GM19025 (cell line): ENCODE measurements around the gene HMCN2.

ENCODE experiments used
- ATAC-seq: cut with Tn5 transposase; IDR thresholded peaks from one replicate; pipeline ENCODE4 v1.9.1; 2021; ENCODE audit warnings: mild to moderate bottlenecking, low read depth, moderate library complexity; ENCODE audit not compliant: unreplicated experiment

HMCN2 gene

GRCh38 chr9:130443840-130444492 is 178.4 kb downstream of the HMCN2 start:
- no peak for ATAC-seq

DNA sequence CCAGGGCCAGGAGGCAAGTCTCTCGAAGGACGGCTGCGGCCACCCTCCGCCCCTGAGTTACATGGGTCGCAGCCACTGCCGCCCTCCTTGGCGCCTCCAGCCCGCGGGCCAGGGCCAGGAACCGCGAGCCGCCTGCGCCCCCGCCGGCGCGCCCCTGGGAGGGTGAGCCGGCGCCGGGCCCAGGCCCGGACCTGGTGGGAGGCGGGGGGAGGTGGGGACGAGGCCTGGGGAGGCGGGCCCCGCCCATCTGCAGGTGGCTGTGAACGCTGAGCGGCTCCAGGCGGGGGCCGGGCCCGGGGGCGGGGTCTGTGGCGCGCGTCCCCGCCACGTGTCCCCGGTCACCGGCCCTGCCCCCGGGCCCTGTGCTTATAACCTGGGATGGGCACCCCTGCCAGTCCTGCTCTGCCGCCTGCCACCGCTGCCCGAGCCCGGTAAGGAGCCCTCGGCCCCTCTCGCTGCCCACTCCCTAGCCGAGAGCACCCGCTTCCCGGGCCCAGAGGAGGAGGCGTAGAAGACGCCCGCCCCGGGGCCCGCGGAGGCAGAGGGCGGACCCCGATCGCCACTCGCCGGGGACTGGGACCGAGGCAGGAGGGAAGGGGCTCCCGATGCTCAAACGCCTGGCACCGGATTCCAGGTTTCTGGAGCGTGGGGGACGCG is 179.1 kb downstream of the HMCN2 start, which contains the start of gene ASS1:
TSS of gene ASS1 (plus strand) at position 397 of the 657 bp plus-strand sequence. CDS start 7,268 bp downstream, outside the sequence.
- ATAC-seq, result no peak

DNA sequence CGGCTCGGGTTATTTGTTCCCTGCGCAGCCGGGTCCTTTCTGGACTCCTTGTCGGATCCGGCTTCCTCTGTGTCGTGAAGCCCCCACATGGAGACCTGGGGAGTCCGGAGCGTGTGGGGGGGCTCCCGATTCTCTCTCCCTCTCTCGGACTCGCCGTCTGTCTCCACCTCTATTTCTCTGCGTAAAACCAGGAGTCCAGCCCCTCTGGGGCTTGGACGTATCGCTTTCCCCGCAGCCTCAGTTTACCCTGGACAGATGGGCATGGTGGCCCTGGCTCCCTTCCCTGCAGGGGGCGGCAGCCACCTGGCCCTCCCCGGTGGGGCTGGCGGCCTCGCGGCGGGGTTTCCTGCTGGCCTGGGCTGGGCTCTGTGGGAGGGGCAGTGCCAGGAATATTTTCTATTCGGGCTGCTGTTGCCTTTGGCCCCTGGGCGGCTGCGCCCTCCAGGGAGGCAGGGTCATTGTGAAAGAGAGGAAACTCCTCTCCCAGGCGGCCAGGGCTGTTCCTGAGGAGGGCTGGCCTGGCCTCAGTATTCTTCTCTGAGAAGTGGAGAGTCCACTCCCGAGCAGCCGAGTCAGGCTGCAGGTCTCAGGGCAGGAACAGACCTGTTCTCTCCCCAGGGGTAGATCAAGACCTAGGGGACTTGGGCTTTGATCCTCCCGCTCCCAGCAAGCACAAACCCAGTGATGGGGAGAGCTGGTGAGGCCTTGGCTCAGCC is 179.9 kb downstream of the HMCN2 start:
- ATAC-seq, result no peak

- ATAC-seq, result no peak
Observed at GRCh38 chr9:130446101-130446861, 180.7 kb downstream of the HMCN2 start.

- ATAC-seq, result no peak
Observed at GRCh38 chr9:130447193-130447816, 181.7 kb downstream of the HMCN2 start.

GRCh38 chr9:130448035-130448624 is 182.6 kb downstream of the HMCN2 start:
- no peak for ATAC-seq

GRCh38 chr9:130448771-130449603 is 183.4 kb downstream of the HMCN2 start:
- no peak for ATAC-seq

DNA sequence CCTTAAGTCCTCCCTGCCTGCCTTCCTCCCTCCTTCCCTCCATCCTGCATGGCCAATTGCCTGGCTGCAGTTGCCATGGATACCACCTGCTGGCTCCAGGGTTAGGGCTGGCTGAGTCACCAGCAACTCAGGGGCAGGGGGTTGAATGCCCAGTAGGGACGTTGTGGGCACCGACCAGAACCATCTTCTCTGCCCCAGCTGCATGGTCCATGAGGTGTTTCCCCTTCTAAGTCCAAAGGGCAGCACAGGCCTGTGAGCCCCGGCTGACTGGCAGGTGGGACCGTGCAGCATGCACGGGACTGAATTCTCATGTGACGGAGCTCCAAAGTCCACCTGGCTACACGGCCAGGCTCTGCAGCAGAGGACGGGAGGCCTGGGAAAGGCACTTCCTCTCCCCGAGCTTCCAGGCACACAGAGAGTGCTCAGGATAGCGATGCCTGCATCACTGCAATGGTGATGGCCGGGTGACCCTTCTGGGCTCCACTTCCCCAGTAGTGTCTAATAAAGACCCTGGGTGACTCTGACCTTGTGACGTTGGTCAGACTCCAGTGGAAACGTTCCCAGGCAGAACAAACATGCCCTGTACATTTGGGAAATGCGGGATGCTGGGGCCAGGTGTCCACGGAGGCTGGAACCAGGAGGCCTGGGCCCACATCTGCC is 184.9 kb downstream of the HMCN2 start:
- no peak for ATAC-seq

DNA sequence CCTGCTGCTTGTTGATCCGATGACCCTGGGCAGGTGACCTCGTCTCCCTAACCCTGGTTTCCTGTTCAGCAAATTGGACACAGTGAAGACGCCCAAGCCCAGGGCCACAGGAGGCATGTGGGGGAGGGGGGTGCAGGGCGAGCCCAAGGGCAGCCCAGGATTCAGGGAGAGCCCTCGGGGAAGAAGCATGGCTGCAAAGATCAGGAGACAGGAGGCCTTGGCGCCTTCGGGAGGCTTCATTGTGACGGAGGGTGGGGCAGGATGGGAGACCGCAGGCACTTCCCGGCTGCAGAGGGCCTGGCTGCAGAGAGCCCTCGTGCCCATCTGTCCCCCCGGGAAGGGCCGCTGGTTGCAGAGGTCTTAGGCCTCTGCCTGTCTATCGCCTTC is 185.4 kb downstream of the HMCN2 start:
- no peak for ATAC-seq

DNA sequence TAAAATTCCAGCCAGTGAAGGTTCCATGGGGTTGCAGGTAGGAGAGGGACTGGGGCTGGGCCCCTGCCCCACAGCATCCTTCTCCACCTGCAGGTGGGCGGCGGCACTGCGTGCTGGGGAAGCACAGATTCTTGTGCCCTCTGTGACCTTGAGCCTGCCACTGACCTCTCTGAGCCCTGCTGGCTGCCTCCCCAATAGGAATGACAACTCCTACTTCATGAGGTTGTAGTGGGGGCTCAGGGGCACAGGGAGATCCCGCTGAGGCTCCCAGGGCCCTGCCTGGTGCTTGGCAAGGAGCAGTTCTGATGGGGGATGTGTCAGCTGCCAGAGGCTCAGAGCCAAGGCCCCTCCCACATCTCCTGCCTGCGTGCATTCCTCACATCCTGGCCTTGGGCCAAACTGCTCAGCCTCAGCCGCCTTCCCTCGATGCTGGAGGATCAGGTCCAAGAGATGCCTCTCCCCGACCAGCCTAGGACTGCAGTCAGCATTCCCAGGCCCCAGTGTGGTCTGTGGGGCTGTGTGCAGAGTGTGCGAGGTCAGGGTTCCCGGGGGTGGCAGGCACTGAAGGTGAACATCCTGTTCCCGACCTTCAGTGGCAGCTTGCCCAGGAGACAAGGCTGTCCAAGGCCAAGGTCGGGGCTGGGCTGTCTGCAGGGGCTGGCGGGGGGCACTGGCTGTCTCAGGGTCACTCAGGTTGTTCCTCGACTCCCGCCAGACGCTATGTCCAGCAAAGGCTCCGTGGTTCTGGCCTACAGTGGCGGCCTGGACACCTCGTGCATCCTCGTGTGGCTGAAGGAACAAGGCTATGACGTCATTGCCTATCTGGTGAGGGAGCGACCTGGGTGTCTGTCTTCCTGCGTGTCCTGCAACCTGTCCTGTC is 186.2 kb downstream of the HMCN2 start:
- ATAC-seq, result no peak

GRCh38 chr9:130452835-130453234 is 187.3 kb downstream of the HMCN2 start:
- ATAC-seq, result no peak

DNA sequence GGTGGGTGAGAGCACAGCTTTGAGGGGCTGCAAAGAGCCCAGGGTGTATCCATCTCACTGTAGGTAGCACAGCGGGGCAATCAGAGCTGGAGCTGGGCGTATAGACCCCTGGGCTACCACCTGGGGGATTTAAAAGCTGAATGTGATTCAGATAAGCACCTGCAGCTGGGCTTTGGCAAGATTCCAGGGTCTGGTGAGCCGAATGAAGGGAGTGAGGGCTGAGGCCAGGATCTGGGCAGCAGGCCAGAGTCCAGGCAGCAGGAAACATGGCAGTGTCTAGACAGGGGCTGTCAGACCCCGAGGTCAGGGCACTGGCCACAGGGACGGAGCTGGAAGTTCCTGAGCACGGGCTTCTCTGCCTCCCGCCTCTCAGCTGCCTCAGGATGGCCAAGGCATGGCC is 187.9 kb downstream of the HMCN2 start:
- ATAC-seq, result no peak

DNA sequence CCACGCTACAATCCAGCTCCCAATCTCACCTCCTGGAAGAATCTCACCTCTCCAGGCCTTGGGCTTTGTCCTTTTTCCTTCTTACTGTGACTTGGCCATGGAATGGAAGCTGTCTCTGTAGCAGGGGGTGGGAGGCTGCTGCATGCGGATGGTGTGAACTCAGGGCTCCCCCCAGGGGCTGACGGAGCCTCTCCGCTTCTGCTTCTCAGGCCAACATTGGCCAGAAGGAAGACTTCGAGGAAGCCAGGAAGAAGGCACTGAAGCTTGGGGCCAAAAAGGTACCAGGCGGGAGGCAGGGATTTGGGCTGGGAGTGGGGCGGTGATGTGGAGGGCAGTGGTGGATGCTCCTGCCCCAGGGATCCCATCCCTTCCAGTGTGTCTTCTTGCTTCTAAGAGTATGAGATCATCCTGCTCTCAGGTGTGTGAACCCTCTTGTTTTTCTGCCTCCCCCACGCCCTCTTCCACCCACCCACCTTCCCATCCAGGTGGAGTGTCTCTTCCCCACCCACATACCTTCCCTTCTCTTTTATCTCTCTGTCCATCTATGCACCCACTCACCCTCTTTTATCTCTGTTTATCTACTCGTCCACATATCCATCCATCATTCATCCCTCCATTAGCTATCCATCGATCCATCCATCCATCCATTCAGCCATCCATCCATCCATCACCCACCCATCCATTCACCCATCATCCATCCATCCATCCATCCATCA is 188.7 kb downstream of the HMCN2 start:
- ATAC-seq, result no peak

DNA sequence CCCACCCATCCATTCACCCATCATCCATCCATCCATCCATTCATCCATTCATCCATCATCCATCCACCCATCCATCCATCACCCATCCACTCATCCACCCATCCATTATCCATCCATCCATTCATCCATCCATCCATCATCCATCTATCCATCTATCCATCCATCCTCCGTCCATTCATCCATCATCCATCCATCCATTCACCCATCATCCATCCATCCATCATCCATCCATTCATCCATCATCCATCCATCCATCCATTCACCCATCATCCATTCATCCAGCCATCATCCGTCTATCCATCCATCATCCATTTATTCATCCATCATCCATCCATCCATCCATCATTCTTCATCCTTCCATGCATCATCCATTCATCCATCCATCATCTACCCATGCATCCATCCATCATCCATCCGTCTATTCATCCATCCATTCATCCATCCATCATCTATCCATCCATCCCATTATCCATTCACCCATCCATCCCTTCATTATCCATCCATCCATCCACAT is 189.3 kb downstream of the HMCN2 start:
- ATAC-seq, result no peak

DNA sequence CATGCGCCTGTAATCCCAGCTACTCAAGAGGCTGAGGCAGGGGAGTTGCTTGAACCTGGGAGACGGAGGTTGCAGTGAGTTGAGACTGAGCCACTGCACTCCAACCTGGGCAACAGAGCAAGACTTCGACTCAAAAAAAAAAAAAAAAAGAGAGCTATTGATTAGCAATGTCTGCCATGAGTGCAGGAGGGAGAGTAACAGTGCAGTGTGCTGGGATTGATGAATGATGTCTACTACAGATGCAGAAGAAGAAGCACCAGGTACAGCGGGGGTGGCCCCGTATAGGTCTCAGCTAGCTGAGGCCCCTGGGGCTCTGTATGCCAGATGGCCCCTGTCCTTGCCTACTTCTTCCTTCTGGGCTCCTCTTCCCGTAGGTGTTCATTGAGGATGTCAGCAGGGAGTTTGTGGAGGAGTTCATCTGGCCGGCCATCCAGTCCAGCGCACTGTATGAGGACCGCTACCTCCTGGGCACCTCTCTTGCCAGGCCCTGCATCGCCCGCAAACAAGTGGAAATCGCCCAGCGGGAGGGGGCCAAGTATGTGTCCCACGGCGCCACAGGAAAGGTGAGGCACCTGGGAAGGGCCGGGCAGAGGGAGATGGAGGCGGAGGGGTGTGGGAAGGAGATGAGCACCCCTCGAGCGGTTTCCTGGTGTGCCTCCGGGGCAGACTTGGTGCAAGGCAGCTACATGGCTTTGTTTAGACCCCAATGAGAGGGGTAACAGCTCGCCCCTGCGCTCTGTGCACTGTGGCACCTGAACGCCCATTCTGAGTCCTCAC is 192.7 kb downstream of the HMCN2 start:
- ATAC-seq, result no peak

DNA sequence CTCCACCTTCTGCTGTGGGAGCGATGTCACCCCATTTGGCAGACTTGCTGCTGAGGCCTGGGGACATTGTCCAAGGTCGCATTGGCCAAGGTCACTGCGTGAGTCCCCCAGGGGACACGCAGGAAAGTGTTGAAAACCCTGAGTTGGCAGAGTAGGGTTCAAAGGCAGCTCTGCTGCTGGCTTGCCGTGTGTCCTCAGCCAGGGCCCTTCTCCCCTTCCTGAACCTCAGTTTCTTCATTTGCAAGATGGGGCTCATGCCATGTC is 193.2 kb downstream of the HMCN2 start:
- no peak for ATAC-seq
